ENCODE data around the gene ARRDC1.
"Not testable (repeated sequence)": the region's sequence is repeated elsewhere in the genome, so short reads cannot be mapped to it uniquely, and the experiment has no call there.

The ARRDC1 gene

GRCh38 chr9:137613738-137614523 lies 8.4 kb downstream of the ARRDC1 start:
- no peak for DNase-seq (ENCODE audit: low spot score)

- no peak for DNase-seq (ENCODE audit: low spot score)
Observed at GRCh38 chr9:137614631-137615386, 9.3 kb downstream of the ARRDC1 start.

- DNase-seq (ENCODE audit: low spot score), result no peak
Observed at GRCh38 chr9:137615387-137615871, 9.9 kb downstream of the ARRDC1 start.

- peak; percentile 89 for DNase-seq (ENCODE audit: low spot score)
Observed at GRCh38 chr9:137618105-137619067, 12.9 kb downstream of the ARRDC1 start, which contains the start of gene EHMT1. Gene EHMT1, plus strand, starts transcription at chr9:137619005. Its CDS starts 24 bp downstream, at chr9:137619029.

- no peak for DNase-seq (ENCODE audit: low spot score)
Observed at GRCh38 chr9:137619240-137620047, 14.0 kb downstream of the ARRDC1 start.

GRCh38 chr9:137620048-137620405 lies 14.5 kb downstream of the ARRDC1 start:
- no peak for DNase-seq (ENCODE audit: low spot score)

GRCh38 chr9:137620581-137620980 lies 15.1 kb downstream of the ARRDC1 start:
- no peak for DNase-seq (ENCODE audit: low spot score)

GRCh38 chr9:137621131-137621757 lies 15.8 kb downstream of the ARRDC1 start:
- no peak for DNase-seq (ENCODE audit: low spot score)

- DNase-seq (ENCODE audit: low spot score), result not testable (repeated sequence)
Observed at GRCh38 chr9:137622211-137622610, 16.7 kb downstream of the ARRDC1 start.

GRCh38 chr9:137626464-137626863 lies 21.0 kb downstream of the ARRDC1 start:
- no peak for DNase-seq (ENCODE audit: low spot score)

- not testable (repeated sequence) for DNase-seq (ENCODE audit: low spot score)
Observed at GRCh38 chr9:137627406-137627805, 21.9 kb downstream of the ARRDC1 start.

GRCh38 chr9:137630126-137630525 lies 24.6 kb downstream of the ARRDC1 start:
- no peak for DNase-seq (ENCODE audit: low spot score)

- DNase-seq (ENCODE audit: low spot score), result no peak
Observed at GRCh38 chr9:137630679-137631078, 25.2 kb downstream of the ARRDC1 start.

- DNase-seq (ENCODE audit: low spot score), result no peak
Observed at GRCh38 chr9:137631345-137632229, 26.1 kb downstream of the ARRDC1 start.

GRCh38 chr9:137632230-137633161 lies 27.0 kb downstream of the ARRDC1 start:
- no peak for DNase-seq (ENCODE audit: low spot score)

GRCh38 chr9:137634016-137634415 lies 28.5 kb downstream of the ARRDC1 start:
- DNase-seq (ENCODE audit: low spot score), result no peak

GRCh38 chr9:137638680-137639079 lies 33.2 kb downstream of the ARRDC1 start:
- DNase-seq (ENCODE audit: low spot score), result no peak

- peak; percentile 34 for DNase-seq (ENCODE audit: low spot score)
Observed at GRCh38 chr9:137639303-137640051, 34.0 kb downstream of the ARRDC1 start.

Measured in CD4-positive, alpha-beta T cell treated with Interleukin-15 for 4 hours (primary cell).